Measurements from ENCODE around the gene LIPC.

The LIPC gene

DNA sequence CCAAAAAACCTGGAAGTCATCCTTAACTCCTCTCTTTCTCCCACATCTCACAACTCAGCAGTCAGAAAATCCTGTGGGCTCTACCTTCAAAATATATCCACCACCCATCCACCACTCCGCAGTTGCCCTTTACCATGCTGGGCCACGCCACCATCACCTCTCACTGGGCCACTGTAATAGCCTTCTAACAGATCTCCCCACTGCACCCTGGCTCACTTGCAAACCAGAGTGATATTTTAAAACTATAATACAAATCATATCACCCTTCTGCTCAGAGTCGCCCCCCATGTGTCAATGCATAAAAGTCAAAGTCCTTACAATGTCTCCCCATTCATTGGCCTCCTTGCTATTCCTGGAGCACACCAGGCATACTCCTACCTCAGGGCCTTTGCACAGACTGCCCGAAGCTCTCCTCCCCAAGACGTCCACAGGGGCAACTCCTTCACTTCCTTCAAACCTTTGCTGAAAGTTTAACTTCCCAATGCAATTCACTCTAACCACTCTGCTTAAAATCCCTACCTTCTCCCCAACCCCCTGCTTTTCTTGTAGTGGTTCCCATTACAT lies 1.5 kb upstream of the LIPC start:
- TF ChIP-seq, protein P1, sequence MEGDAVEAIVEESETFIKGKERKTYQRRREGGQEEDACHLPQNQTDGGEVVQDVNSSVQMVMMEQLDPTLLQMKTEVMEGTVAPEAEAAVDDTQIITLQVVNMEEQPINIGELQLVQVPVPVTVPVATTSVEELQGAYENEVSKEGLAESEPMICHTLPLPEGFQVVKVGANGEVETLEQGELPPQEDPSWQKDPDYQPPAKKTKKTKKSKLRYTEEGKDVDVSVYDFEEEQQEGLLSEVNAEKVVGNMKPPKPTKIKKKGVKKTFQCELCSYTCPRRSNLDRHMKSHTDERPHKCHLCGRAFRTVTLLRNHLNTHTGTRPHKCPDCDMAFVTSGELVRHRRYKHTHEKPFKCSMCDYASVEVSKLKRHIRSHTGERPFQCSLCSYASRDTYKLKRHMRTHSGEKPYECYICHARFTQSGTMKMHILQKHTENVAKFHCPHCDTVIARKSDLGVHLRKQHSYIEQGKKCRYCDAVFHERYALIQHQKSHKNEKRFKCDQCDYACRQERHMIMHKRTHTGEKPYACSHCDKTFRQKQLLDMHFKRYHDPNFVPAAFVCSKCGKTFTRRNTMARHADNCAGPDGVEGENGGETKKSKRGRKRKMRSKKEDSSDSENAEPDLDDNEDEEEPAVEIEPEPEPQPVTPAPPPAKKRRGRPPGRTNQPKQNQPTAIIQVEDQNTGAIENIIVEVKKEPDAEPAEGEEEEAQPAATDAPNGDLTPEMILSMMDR (IDR thresholded peaks at IDR 0.05; ENCODE audit: low read length, missing control alignments): no peak
- H3K4me3 ChIP-seq (replicated peaks; ENCODE audit: low read depth, low read length): no peak overlapping the region
- no peak for DNase-seq (ENCODE audit: low read depth)

DNA sequence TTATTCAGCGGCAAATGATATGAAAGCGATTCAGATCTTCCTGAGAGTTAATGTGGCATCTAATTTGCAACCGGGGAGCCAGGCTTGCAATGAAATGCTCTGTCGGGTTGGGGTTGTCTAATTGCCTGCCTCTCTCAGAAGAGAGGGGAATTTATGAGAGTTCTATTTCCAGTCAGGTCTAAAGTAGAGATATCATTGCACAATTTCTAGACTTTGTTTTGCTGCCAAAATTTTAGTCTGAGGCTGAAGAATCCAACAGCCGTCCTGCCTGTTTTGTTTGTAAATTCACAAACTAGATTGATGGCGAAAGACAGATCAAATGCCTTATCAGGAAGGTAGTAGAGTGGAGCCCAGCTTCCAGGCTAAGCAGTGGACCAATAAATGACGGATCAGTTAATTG lies 610 bp downstream of the LIPC start:
- DNase-seq (ENCODE audit: low read depth): peak; percentile 75
- no peak overlapping the region for H3K4me3 ChIP-seq (replicated peaks; ENCODE audit: low read depth, low read length)
- TF ChIP-seq, protein P1 (IDR thresholded peaks at IDR 0.05; ENCODE audit: low read length, missing control alignments): no peak

DNA sequence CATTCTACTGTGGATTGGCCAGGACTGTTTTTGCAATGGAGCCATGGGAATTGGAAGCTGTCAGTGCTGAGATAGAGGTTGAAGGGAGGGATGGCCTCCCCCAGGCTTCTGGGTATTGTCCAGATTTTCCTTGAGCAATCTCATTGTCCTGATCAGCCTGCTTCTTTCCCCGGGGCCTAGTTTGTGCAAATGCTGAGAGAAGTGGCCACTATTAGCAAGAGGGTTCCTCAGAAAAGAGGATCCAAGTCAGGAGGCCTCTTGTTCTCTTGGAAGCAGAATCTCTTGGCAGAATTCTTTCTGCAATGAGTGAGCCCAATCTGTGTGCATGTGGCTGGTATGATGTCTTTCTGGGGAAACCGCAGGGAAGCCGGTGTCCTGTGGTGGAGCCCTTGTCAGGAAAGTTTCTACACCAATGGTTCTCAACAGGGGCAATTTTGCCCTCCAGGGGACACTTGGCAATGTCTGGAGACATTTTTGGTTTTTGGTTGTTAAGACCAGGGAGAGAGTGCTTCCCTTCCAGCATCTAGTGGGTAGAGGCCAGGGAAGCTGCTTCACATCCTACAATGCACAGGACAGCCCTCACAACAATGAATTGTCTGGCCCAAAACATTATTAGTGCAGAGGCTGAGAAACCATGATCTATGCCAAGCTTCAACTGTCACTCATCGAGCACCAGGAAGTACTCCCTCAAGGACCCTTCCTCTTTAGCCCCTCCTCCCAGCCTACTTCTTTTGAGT lies 2.0 kb downstream of the LIPC start:
- TF ChIP-seq, protein P1 (IDR thresholded peaks at IDR 0.05; ENCODE audit: low read length, missing control alignments): peak; percentile 3
- no peak overlapping the region for H3K4me3 ChIP-seq (replicated peaks; ENCODE audit: low read depth, low read length)
- DNase-seq (ENCODE audit: low read depth): peak; percentile 84

DNA sequence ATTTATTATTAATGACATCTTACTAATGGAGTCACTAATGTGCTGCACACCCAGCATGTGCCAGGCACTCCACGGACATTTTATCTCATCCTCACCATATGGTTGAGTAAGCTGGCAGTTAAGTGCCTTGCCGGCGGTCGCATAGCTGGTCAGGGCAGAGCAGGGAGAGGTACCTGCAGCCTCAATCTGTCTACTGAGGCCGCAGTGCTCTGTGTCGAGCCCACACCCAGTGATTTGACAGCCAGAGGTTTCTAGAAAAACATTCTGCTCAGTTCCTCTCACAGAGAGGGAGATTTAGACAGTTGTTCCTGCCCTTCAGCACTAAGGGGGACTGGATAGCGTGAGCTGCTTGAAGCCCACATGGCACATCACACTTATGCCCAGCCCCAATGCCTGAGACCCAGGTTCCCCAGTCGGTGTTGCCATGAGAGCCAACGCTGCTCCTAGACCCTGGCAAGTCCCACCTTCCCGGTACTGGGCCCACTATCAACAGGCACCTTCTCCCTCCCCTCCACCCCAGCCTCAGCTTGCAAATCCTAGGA lies 2.6 kb downstream of the LIPC start:
- DNase-seq (ENCODE audit: low read depth): no peak
- H3K4me3 ChIP-seq (replicated peaks; ENCODE audit: low read depth, low read length): no peak overlapping the region
- TF ChIP-seq, protein P1 (IDR thresholded peaks at IDR 0.05; ENCODE audit: low read length, missing control alignments): no peak

GRCh38 chr15:58436552-58436951 lies 4.8 kb downstream of the LIPC start:
- TF ChIP-seq, protein P1 (IDR thresholded peaks at IDR 0.05; ENCODE audit: low read length, missing control alignments): no peak
- H3K4me3 ChIP-seq (replicated peaks; ENCODE audit: low read depth, low read length): no peak overlapping the region
- DNase-seq (ENCODE audit: low read depth): no peak

DNA sequence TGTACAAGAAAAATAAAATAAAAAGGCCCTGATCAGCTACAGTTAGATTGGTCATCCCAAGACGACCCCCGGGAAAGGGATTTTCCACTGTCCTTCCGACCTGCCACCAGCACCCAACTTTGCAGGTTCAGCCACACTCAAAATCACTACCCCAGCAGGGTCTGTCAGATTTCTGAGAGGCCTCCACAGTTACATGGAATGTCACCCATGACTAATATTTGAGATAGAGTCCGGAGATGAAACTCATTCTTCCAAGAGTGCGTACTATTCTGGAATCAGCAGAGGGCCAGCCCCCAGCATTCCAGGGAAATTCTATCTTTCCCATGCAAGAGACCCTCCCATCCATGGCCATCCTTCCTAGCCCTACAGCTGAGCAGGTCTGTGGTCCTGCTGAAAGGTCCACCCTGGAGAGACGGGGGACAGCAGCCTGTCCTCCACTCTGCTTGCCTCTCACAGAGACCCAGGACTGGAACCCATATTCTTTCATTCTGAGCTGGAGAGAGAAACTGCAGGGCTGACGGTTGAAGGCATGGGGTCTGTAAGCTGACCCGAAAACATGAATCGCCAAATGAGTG lies 5.8 kb downstream of the LIPC start:
- DNase-seq (ENCODE audit: low read depth): no peak

More for the DNA sequence above, 5.8 kb downstream of the LIPC start:
- TF ChIP-seq, protein P1 (IDR thresholded peaks at IDR 0.05; ENCODE audit: low read length, missing control alignments): no peak
- H3K4me3 ChIP-seq (replicated peaks; ENCODE audit: low read depth, low read length): no peak overlapping the region
